ENCODE measurements around the gene EMID1. TPM values are rescaled to one million over a fixed set of nuclear protein-coding genes. Genes with fewer than 3 reads are reported as not detected.
A peak's percentile ranks its signal among the peaks of the same experiment; 100 is the strongest.

EMID1 gene
- total RNA-seq, 1 experiment from 2014 or later, result 9.6 TPM

DNA sequence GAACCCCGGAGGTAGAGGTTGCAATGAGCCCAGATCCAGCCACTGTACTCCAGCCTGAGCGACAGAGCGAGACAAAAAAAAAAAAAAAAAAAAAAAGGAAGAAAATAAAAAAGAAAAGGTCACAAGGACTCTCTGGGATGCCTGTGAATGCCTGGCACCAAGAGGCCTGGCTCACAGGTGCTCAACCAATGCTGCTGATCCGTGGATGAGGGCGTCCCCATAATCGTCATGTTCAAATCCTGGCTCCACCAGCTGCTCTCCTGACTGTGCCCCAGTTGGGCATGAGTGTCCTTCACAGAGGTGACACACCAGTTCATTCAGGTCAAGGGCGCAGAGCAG is 100.1 kb downstream of the EMID1 start:
- Histone ChIP-seq H3K79me2 (ENCODE audit: insufficient read depth, low read length) (peaks cover 7% of the 10 kb centered on the region; the same call in 1 of the 2 replicates), H3K4me1 (ENCODE audit: control insufficient read depth in 1 of 2, insufficient read depth in 2 of 2, low read length in 2 of 2) (peaks cover 44 to 58% of the 10 kb centered on the region in 2 experiments), H2AFZ (ENCODE audit: low read depth, low read length, poor library complexity, severe bottlenecking) (peak overlapping the region; percentile 58), H3K27me3 (ENCODE audit: insufficient read depth, low read length) (no peaks in the 10 kb centered on the region), H3K36me3 (ENCODE audit: control insufficient read depth in 1 of 2, insufficient read depth in 2 of 2, low read length in 2 of 2) (no peaks in the 10 kb centered on the region), H3K9me3 (ENCODE audit: control insufficient read depth in 1 of 2, insufficient read depth in 1 of 2, low read depth in 1 of 2, low read length in 2 of 2) (no peaks in the 10 kb centered on the region), H3K9me2 (ENCODE audit: insufficient read depth) (no peaks in the 10 kb centered on the region), H4K20me1 (ENCODE audit: insufficient read depth) (peaks cover 7% of the 10 kb centered on the region; the same call in 1 of the 2 replicates), H3K4me3 (replicated peaks in 1 of 2; ENCODE audit: low read depth in 1 of 2, low read length in 2 of 2) (peak overlapping the region; percentile 74 to 84), H3K4me2 (ENCODE audit: low read length) (peak overlapping the region; percentile 96), H3K9ac (ENCODE audit: low read length) (peak overlapping the region; percentile 73), H3K27ac (ENCODE audit: low read depth, low read length) (peak overlapping the region; percentile 81)
- CTCF ChIA-PET, result interaction anchor here (1.1 kb wide), 1 partner anchor 14 kb away, joined by 3 read pairs; no protein-coding TSS in a partner anchor
- POLR2A ChIA-PET, result no interaction called here
- intact Hi-C loops (cut with micrococcal nuclease), result loop anchor here (1.0 kb wide), 1 partner anchor 53 kb away; no protein-coding TSS in a partner anchor
- peak; percentile 27 for ATAC-seq
- no TSS peak for BruUV-seq (replicated peaks)
- TF ChIP-seq EZH2 (IDR thresholded peaks at IDR 0.05) (no peak), POLR2AphosphoS5 (IDR thresholded peaks at IDR 0.05; ENCODE audit: low read depth, low read length) (no peak), SP1 (IDR thresholded peaks at IDR 0.05; ENCODE audit: low read depth) (no peak)
- RAD21 ChIA-PET (ENCODE audit: low non-redundant PET in 1 of 2, low total read pairs in 2 of 2, uncharacterized antibody in 2 of 2, unreplicated experiment in 2 of 2), result no interaction called here
- no peak for DNase-seq (ENCODE audit: low read depth, low spot score)

DNA sequence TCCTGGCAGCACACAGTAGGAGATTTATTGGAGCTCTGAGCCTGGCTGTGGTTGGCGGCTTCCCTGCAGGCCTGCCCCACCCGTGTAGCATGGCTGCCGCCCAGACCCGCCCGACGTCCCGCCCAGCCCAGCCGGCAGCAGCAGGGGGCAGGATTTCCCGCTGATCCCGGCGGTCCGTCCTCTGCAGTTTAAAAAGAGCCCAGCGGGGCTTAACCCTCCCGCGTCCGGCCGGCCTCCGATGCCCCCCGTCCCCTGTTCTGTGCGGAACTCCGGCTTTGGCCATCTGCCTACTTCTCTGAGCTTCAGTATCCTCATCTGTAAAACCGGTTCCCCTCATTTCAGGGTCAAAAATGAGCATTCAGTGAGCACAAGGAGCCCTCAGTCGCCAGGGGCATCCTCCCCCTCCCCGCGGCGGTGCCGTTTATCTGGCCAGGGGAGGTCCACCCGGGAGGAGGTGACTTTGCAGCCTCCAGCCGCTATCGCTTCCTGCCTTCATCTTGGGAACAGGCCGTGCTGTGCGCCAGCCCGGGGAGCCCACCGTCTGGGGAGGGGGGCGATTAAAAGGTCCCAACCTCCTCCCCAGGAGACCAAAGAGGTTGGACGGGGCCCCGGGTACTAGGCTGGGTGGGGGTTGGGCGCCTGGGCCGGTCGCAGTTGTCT is 100.6 kb downstream of the EMID1 start, which contains the start of gene GAS2L1:
Gene GAS2L1 (plus strand): TSS at position 476 of the 660 bp plus-strand sequence. CDS start 1,456 bp downstream, outside the sequence.
- ChIA-PET RAD21 (ENCODE audit: low non-redundant PET in 1 of 2, low total read pairs in 2 of 2, uncharacterized antibody in 2 of 2, unreplicated experiment in 2 of 2) (interaction anchor here in 1 of 2 experiments (0.7 kb wide), 1 partner anchor 43 kb away, joined by 3 read pairs; no protein-coding TSS in a partner anchor), POLR2A (no interaction called here)
- H3K4me2 ChIP-seq (ENCODE audit: low read length), result peak within 1 kb of the TSS; percentile 96

More for the DNA sequence above, 100.6 kb downstream of the EMID1 start, which contains the start of gene GAS2L1:
- TF ChIP-seq, protein P1, sequence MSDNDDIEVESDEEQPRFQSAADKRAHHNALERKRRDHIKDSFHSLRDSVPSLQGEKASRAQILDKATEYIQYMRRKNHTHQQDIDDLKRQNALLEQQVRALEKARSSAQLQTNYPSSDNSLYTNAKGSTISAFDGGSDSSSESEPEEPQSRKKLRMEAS (IDR thresholded peaks at IDR 0.05), result peak; percentile 65
- peak; percentile 59 for TF ChIP-seq RAD21 (IDR thresholded peaks at IDR 0.05; ENCODE audit: low read depth)
- TF ChIP-seq POLR2AphosphoS5 (IDR thresholded peaks at IDR 0.05; ENCODE audit: low read depth, low read length), result peak; percentile 40
- peak; percentile 71 for TF ChIP-seq TCF7L2 (IDR thresholded peaks at IDR 0.05; ENCODE audit: borderline replicate concordance, extremely low read depth, insufficient read depth, insufficient read length)
- peak; percentile 80 for TF ChIP-seq YY1 (IDR thresholded peaks at IDR 0.05; ENCODE audit: extremely low read depth, insufficient replicate concordance, low read depth, low read length)
- TF ChIP-seq, protein P2, sequence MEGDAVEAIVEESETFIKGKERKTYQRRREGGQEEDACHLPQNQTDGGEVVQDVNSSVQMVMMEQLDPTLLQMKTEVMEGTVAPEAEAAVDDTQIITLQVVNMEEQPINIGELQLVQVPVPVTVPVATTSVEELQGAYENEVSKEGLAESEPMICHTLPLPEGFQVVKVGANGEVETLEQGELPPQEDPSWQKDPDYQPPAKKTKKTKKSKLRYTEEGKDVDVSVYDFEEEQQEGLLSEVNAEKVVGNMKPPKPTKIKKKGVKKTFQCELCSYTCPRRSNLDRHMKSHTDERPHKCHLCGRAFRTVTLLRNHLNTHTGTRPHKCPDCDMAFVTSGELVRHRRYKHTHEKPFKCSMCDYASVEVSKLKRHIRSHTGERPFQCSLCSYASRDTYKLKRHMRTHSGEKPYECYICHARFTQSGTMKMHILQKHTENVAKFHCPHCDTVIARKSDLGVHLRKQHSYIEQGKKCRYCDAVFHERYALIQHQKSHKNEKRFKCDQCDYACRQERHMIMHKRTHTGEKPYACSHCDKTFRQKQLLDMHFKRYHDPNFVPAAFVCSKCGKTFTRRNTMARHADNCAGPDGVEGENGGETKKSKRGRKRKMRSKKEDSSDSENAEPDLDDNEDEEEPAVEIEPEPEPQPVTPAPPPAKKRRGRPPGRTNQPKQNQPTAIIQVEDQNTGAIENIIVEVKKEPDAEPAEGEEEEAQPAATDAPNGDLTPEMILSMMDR (IDR thresholded peaks at IDR 0.05 in 2 of 3, conservative IDR thresholded peaks at IDR 0.05 in 1 of 3; ENCODE audit: borderline replicate concordance in 1 of 3, insufficient read depth in 1 of 3, low read depth in 2 of 3, low read length in 2 of 3), result peak in 2 of 3 experiments; percentile 38 to 50; a peak in 3 of 6 replicates
- peak; percentile 58 for TF ChIP-seq SP1 (IDR thresholded peaks at IDR 0.05; ENCODE audit: low read depth)
- TF ChIP-seq, protein P3, sequence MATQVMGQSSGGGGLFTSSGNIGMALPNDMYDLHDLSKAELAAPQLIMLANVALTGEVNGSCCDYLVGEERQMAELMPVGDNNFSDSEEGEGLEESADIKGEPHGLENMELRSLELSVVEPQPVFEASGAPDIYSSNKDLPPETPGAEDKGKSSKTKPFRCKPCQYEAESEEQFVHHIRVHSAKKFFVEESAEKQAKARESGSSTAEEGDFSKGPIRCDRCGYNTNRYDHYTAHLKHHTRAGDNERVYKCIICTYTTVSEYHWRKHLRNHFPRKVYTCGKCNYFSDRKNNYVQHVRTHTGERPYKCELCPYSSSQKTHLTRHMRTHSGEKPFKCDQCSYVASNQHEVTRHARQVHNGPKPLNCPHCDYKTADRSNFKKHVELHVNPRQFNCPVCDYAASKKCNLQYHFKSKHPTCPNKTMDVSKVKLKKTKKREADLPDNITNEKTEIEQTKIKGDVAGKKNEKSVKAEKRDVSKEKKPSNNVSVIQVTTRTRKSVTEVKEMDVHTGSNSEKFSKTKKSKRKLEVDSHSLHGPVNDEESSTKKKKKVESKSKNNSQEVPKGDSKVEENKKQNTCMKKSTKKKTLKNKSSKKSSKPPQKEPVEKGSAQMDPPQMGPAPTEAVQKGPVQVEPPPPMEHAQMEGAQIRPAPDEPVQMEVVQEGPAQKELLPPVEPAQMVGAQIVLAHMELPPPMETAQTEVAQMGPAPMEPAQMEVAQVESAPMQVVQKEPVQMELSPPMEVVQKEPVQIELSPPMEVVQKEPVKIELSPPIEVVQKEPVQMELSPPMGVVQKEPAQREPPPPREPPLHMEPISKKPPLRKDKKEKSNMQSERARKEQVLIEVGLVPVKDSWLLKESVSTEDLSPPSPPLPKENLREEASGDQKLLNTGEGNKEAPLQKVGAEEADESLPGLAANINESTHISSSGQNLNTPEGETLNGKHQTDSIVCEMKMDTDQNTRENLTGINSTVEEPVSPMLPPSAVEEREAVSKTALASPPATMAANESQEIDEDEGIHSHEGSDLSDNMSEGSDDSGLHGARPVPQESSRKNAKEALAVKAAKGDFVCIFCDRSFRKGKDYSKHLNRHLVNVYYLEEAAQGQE (IDR thresholded peaks at IDR 0.05; ENCODE audit: low read depth), result no peak
- no peak for TF ChIP-seq EGR1 (IDR thresholded peaks at IDR 0.05; ENCODE audit: low read depth)
- H3K4me3 ChIP-seq (replicated peaks in 1 of 2; ENCODE audit: low read depth in 1 of 2, low read length in 2 of 2), result peak within 1 kb of the TSS; percentile 74 to 84
- peaks cover 2% of the 10 kb centered on the region; the same call in 1 of the 2 replicates for H4K20me1 ChIP-seq (ENCODE audit: insufficient read depth)
- peaks cover 48 to 63% of the 10 kb centered on the region in 2 experiments for H3K4me1 ChIP-seq (ENCODE audit: control insufficient read depth in 1 of 2, insufficient read depth in 2 of 2, low read length in 2 of 2)
- DNase-seq (ENCODE audit: low read depth, low spot score) (peak; percentile 51), ATAC-seq (peak; percentile 72)
- no peaks in the 10 kb centered on the region for H3K9me2 ChIP-seq (ENCODE audit: insufficient read depth)
- H3K79me2 ChIP-seq (ENCODE audit: insufficient read depth, low read length), result peaks cover 7% of the 10 kb centered on the region; the same call in 1 of the 2 replicates
- no peaks in the 10 kb centered on the region for H3K27me3 ChIP-seq (ENCODE audit: insufficient read depth, low read length)
- no peaks in the 10 kb centered on the region for H3K9me3 ChIP-seq (ENCODE audit: control insufficient read depth in 1 of 2, insufficient read depth in 1 of 2, low read depth in 1 of 2, low read length in 2 of 2)
- peak within 1 kb of the TSS; percentile 68 for H2AFZ ChIP-seq (ENCODE audit: low read depth, low read length, poor library complexity, severe bottlenecking)
- no TSS peak for BruUV-seq (replicated peaks)
- peak within 1 kb of the TSS; percentile 73 for H3K9ac ChIP-seq (ENCODE audit: low read length)
- intact Hi-C loops (cut with micrococcal nuclease), result loop anchor here (1.0 kb wide), 1 partner anchor 53 kb away; no protein-coding TSS in a partner anchor
- H3K27ac ChIP-seq (ENCODE audit: low read depth, low read length), result peak within 1 kb of the TSS; percentile 81
- CTCF ChIA-PET, result interaction anchor here (1.1 kb wide), 2 partner anchors 13 to 14 kb away, joined by 3 read pairs; no protein-coding TSS in a partner anchor
- no peaks in the 10 kb centered on the region for H3K36me3 ChIP-seq (ENCODE audit: control insufficient read depth in 1 of 2, insufficient read depth in 2 of 2, low read length in 2 of 2)
